ENCODE data around the gene MRPL50.

MRPL50 gene

GRCh38 chr9:101435601-101436079, 37.2 kb upstream of the MRPL50 start, which contains the start of gene ALDOB:
TSS of gene ALDOB (minus strand) at chr9:101435774. CDS start at chr9:101430887, 4,887 bp downstream.
- TF ChIP-seq TCF4 (CRISPR knock-in tag; IDR thresholded peaks at IDR 0.05; ENCODE audit: borderline replicate concordance) (no peak), ZNF70 (CRISPR knock-in tag; IDR thresholded peaks at IDR 0.05) (no peak), SNAI2 (CRISPR knock-in tag; IDR thresholded peaks at IDR 0.05) (no peak), ESRRG (CRISPR knock-in tag; IDR thresholded peaks at IDR 0.05) (no peak), ZFP30 (CRISPR knock-in tag; IDR thresholded peaks at IDR 0.05) (no peak), ZC3H10 (CRISPR knock-in tag; IDR thresholded peaks at IDR 0.05) (no peak), TSHZ2 (CRISPR knock-in tag; IDR thresholded peaks at IDR 0.05) (no peak), BACH2 (CRISPR knock-in tag; IDR thresholded peaks at IDR 0.05; ENCODE audit: borderline replicate concordance) (no peak), PPARA (CRISPR knock-in tag; IDR thresholded peaks at IDR 0.05; ENCODE audit: borderline replicate concordance) (no peak), ZFP3 (CRISPR knock-in tag; IDR thresholded peaks at IDR 0.05) (no peak), RARB (CRISPR knock-in tag; IDR thresholded peaks at IDR 0.05) (no peak), GLIS3 (CRISPR knock-in tag; IDR thresholded peaks at IDR 0.05) (no peak), POU6F1 (CRISPR knock-in tag; IDR thresholded peaks at IDR 0.05; ENCODE audit: borderline replicate concordance, low read depth) (no peak), PATZ1 (CRISPR knock-in tag; IDR thresholded peaks at IDR 0.05; ENCODE audit: borderline replicate concordance) (no peak), CREB5 (CRISPR knock-in tag; IDR thresholded peaks at IDR 0.05; ENCODE audit: low read depth) (no peak), ZNF8 (CRISPR knock-in tag; IDR thresholded peaks at IDR 0.05) (no peak), ARNTL (CRISPR knock-in tag; IDR thresholded peaks at IDR 0.05; ENCODE audit: borderline replicate concordance, low read depth) (no peak)
- ATAC-seq = no peak

GRCh38 chr9:101434998-101435397, 36.6 kb upstream of the MRPL50 start:
- ATAC-seq = no peak
- TF ChIP-seq ISL1 (CRISPR knock-in tag; IDR thresholded peaks at IDR 0.05) (no peak), CREB5 (CRISPR knock-in tag; IDR thresholded peaks at IDR 0.05; ENCODE audit: low read depth) (no peak), RARB (CRISPR knock-in tag; IDR thresholded peaks at IDR 0.05) (no peak), CSDC2 (CRISPR knock-in tag; IDR thresholded peaks at IDR 0.05) (no peak), ESRRG (CRISPR knock-in tag; IDR thresholded peaks at IDR 0.05) (no peak), ARNTL (CRISPR knock-in tag; IDR thresholded peaks at IDR 0.05; ENCODE audit: borderline replicate concordance, low read depth) (no peak), PPARA (CRISPR knock-in tag; IDR thresholded peaks at IDR 0.05; ENCODE audit: borderline replicate concordance) (no peak), BACH2 (CRISPR knock-in tag; IDR thresholded peaks at IDR 0.05; ENCODE audit: borderline replicate concordance) (no peak), POU6F1 (CRISPR knock-in tag; IDR thresholded peaks at IDR 0.05; ENCODE audit: borderline replicate concordance, low read depth) (no peak), CSRNP3 (CRISPR knock-in tag; IDR thresholded peaks at IDR 0.05) (no peak), ZFP3 (CRISPR knock-in tag; IDR thresholded peaks at IDR 0.05) (no peak), ZNF565 (CRISPR knock-in tag; conservative IDR thresholded peaks at IDR 0.05; ENCODE audit: low read depth) (no peak)

All from SK-N-SH treated with all-trans-retinoic acid at 6 μM for 48 hours (cell line).